Testis (tissue), 3 donors: ENCODE data around the gene TLE5. TPM values are rescaled to one million over a fixed set of nuclear protein-coding genes. Genes with fewer than 3 reads are reported as not detected.

Source experiments
- DNase-seq: peaks from one replicate; pipeline ENCODE4 v3.0.0-alpha.2; 2019
- H3K27ac ChIP-seq, 2 donors: fragments of 200-600 bp; sonication (generic); one replicate each; pipeline ENCODE4 v1.5.1; 2019
- H3K27me3 ChIP-seq: fragments of 200-600 bp; sonication (generic); one replicate; pipeline ENCODE4 v1.5.1; 2019
- H3K36me3 ChIP-seq: fragments of 200-600 bp; sonication (generic); one replicate; pipeline ENCODE4 v1.5.1; 2017; ENCODE audit warnings: low read depth; ENCODE audit errors: missing control alignments
- H3K4me1 ChIP-seq: fragments of 200-600 bp; sonication (generic); one replicate; pipeline ENCODE4 v1.5.1; 2019
- H3K4me3 ChIP-seq, 2 donors: fragments of 200-600 bp; sonication (generic); one replicate each; pipeline ENCODE4 v1.5.1; 2017 to 2019
- H3K9me3 ChIP-seq: fragments of 200-600 bp; sonication (generic); one replicate; pipeline ENCODE4 v1.5.1; 2017
- POLR2A ChIP-seq: fragments of 450-650 bp; IDR thresholded peaks from one replicate; pipeline ENCODE4 v1.6.1; 2017; ENCODE audit warnings: antibody characterized with exemption, mild to moderate bottlenecking, moderate library complexity
- WGBS, 2 donors: methylation state at CpG; one replicate each; pipeline ENCODE4 v1.1.5; 2018; 5-methylcytosine and 5-hydroxymethylcytosine counted together
- intact Hi-C: fragments of 100-400 bp; cut with DNase I; formaldehyde crosslinking; loops from one replicate; pipeline ENCODE4 v1.15.1; 2023; ENCODE audit warnings: low total_unique reads
- polyA plus RNA-seq: library from polyadenylated mRNA; stranded (reverse); fragments of 350-450 nt; fragmentation: Illumina TruSeq; extraction: RNeasy Lipid Tissue Mini Kit (QIAGEN cat#74804); gene quantifications from one replicate; pipeline ENCODE4 v1.2.3, GENCODE V29; 2014; ENCODE audit warnings: low read depth, low replicate concordance; ENCODE audit not compliant: insufficient read depth
- total RNA-seq, 2 donors: library from RNA; depleted of rRNA; stranded (reverse); fragments of >200 nt; gene quantifications; one replicate each; pipeline ENCODE4 v1.2.3, GENCODE V29; 2016
- TF ChIP-seq, protein P1 (sequence below), 3 experiments: fragments of 450-650 bp in 2 of 3; fragments of 200-600 bp in 1 of 3; sonication (generic) in 1 of 3; IDR thresholded peaks; one replicate each; pipeline ENCODE4 v1.5.1; 2016 to 2019; ENCODE audit warnings: antibody characterized with exemption in 3 of 3, mild to moderate bottlenecking in 2 of 3, moderate library complexity in 1 of 3

Gene TLE5
- total and polyA plus RNA-seq, 3 donors from 2014 or later, result 314 to 539 (median 354) TPM

GRCh38 chr19:3099347-3100145 is 37.3 kb upstream of the TLE5 start:
- no peaks in the 10 kb centered on the region for H3K36me3 ChIP-seq
- H3K27ac ChIP-seq, result peak overlapping the region; percentile 64 to 88
- no peak for DNase-seq
- whole genome bisulfite sequencing, 2 donors, result 81 to 90% methylated on average over 3 to 28 of the region's 29 CpGs
- intact Hi-C loops, result no loop called here
- H3K4me1 ChIP-seq, result peaks cover 70% of the 10 kb centered on the region
- H3K4me3 ChIP-seq, result no peak overlapping the region
- H3K9me3 ChIP-seq, result no peaks in the 10 kb centered on the region
- no peaks in the 10 kb centered on the region for H3K27me3 ChIP-seq
- TF ChIP-seq, protein P1, sequence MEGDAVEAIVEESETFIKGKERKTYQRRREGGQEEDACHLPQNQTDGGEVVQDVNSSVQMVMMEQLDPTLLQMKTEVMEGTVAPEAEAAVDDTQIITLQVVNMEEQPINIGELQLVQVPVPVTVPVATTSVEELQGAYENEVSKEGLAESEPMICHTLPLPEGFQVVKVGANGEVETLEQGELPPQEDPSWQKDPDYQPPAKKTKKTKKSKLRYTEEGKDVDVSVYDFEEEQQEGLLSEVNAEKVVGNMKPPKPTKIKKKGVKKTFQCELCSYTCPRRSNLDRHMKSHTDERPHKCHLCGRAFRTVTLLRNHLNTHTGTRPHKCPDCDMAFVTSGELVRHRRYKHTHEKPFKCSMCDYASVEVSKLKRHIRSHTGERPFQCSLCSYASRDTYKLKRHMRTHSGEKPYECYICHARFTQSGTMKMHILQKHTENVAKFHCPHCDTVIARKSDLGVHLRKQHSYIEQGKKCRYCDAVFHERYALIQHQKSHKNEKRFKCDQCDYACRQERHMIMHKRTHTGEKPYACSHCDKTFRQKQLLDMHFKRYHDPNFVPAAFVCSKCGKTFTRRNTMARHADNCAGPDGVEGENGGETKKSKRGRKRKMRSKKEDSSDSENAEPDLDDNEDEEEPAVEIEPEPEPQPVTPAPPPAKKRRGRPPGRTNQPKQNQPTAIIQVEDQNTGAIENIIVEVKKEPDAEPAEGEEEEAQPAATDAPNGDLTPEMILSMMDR (IDR thresholded peaks at IDR 0.05), result no peak
- no peak for TF ChIP-seq POLR2A

- peak overlapping the region; percentile 64 to 88 for H3K27ac ChIP-seq
- intact Hi-C loops, result no loop called here
- H3K27me3 ChIP-seq, result no peaks in the 10 kb centered on the region
- peaks cover 67% of the 10 kb centered on the region for H3K4me1 ChIP-seq
- DNase-seq, result peak; percentile 59
- 40% methylated on average over 15 to 40 of the region's 40 CpGs for WGBS, 2 donors
- H3K4me3 ChIP-seq, result peak overlapping the region; percentile 1 to 6
- TF ChIP-seq, protein P1 (IDR thresholded peaks at IDR 0.05), result no peak
- no peak for TF ChIP-seq POLR2A
- no peaks in the 10 kb centered on the region for H3K9me3 ChIP-seq
- no peaks in the 10 kb centered on the region for H3K36me3 ChIP-seq
Measured at GRCh38 chr19:3098515-3099346, 36.4 kb upstream of the TLE5 start.

GRCh38 chr19:3098141-3098514 is 35.8 kb upstream of the TLE5 start:
- Histone ChIP-seq H3K27me3 (no peaks in the 10 kb centered on the region), H3K36me3 (no peaks in the 10 kb centered on the region), H3K4me3 (peak overlapping the region; percentile 1 to 6), H3K27ac (peak overlapping the region; percentile 64 to 88), H3K4me1 (peaks cover 62% of the 10 kb centered on the region), H3K9me3 (no peaks in the 10 kb centered on the region)
- 59 to 60% methylated on average over 9 to 18 of the region's 18 CpGs for WGBS, 2 donors
- TF ChIP-seq POLR2A, result no peak
- TF ChIP-seq, protein P1 (IDR thresholded peaks at IDR 0.05), result peak in 1 of 3 experiments; percentile 8
- no peak for DNase-seq
- intact Hi-C loops, result no loop called here

- intact Hi-C loops, result no loop called here
- no peaks in the 10 kb centered on the region for H3K36me3 ChIP-seq
- 55 to 60% methylated on average over 4 to 24 of the region's 24 CpGs for WGBS, 2 donors
- DNase-seq, result peak; percentile 72
- no peaks in the 10 kb centered on the region for H3K9me3 ChIP-seq
- H3K27ac ChIP-seq, result peak overlapping the region; percentile 64 to 88
- peaks cover 56% of the 10 kb centered on the region for H3K4me1 ChIP-seq
- peak overlapping the region; percentile 6 to 26 for H3K4me3 ChIP-seq
- TF ChIP-seq, protein P1 (IDR thresholded peaks at IDR 0.05), result no peak
- TF ChIP-seq POLR2A, result no peak
- no peaks in the 10 kb centered on the region for H3K27me3 ChIP-seq
Measured at GRCh38 chr19:3097442-3097871, 35.2 kb upstream of the TLE5 start.
